NB4 (cell line): Measurements from ENCODE around the gene IGFBP5.

Experiments
- DNase-seq: peaks from one replicate; pipeline ENCODE4 v3.0.0; 2010; ENCODE audit warnings: low read depth
- H3K4me3 ChIP-seq: one replicate; pipeline ENCODE4 v1.5.1; 2011; ENCODE audit warnings: mild to moderate bottlenecking, low read depth, low read length, moderate library complexity
- CTCF ChIP-seq: IDR thresholded peaks from one replicate; pipeline ENCODE4 v1.5.1; 2012; ENCODE audit warnings: low read depth, low read length
- MYC ChIP-seq: IDR thresholded peaks from 2 replicates; pipeline ENCODE4 v1.6.1; 2011; ENCODE audit warnings: low read depth, low read length
- POLR2A ChIP-seq: IDR thresholded peaks from 2 replicates; pipeline ENCODE4 v1.6.1; 2011; ENCODE audit warnings: mild to moderate bottlenecking; ENCODE audit not compliant: insufficient read length; ENCODE audit errors: extremely low read depth
- TF ChIP-seq, protein P1 (sequence below): IDR thresholded peaks from 2 replicates; pipeline ENCODE4 v1.6.1; 2011; ENCODE audit warnings: low read depth, low read length

The IGFBP5 gene

GRCh38 chr2:216711348-216711747, 16.0 kb upstream of the IGFBP5 start:
- H3K4me3 ChIP-seq, result no peak overlapping the region
- no peak for DNase-seq
- TF ChIP-seq, protein P1, sequence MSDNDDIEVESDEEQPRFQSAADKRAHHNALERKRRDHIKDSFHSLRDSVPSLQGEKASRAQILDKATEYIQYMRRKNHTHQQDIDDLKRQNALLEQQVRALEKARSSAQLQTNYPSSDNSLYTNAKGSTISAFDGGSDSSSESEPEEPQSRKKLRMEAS, result no peak
- TF ChIP-seq MYC (no peak), CTCF (no peak)

- DNase-seq, result no peak
- no peak for TF ChIP-seq CTCF
- TF ChIP-seq, protein P1, result no peak
- no peak for TF ChIP-seq POLR2A
- no peak overlapping the region for H3K4me3 ChIP-seq
These were observed 15.4 kb upstream of the IGFBP5 start for GRCh38 chr2:216710551-216711301.

DNA sequence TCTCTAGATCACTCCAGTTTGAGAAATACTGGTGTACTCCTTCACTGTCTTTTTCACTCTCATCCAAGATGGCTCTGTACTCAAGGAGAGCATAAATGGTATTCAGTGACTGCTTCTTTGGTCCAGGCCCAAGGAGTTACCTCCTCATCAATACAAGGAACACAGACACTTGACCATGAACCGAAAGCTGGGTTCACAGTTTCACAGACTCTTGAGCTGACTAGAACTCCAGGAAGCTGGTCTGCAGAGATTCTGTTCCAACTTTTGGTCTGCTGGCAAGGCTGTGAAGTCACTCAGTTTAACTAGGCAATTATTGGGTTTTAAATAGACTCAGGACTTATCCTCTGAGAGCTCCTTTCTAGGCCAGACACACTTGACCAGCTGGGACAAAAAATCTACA, 7.4 kb upstream of the IGFBP5 start:
- TF ChIP-seq, protein P1, result no peak
- TF ChIP-seq CTCF (no peak), MYC (no peak), POLR2A (no peak)
- H3K4me3 ChIP-seq, result no peak overlapping the region
- DNase-seq, result no peak

GRCh38 chr2:216701544-216701943, 6.2 kb upstream of the IGFBP5 start:
- H3K4me3 ChIP-seq, result no peak overlapping the region
- TF ChIP-seq, protein P1, result no peak
- no peak for TF ChIP-seq POLR2A
- no peak for TF ChIP-seq MYC
- TF ChIP-seq CTCF, result no peak
- no peak for DNase-seq

DNA sequence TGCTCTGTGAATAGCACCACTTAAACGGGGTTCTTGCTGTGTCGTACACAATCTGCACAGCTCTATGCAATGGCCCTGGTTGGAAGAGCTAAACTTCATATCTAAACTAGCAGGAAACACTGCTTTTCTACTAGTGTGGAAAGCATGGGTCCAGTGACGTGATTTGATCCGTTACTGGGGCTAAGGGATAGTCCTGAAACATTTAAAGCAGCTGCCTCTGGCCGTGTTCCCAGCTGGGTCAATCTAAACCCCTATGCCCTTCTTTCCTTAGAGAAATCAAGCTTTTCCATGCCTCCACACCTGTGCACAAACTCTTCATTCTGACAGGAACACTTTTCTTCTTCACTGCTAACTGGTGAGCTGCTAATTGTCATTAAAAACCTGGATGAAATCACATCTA, 5.4 kb upstream of the IGFBP5 start:
- no peak overlapping the region for H3K4me3 ChIP-seq
- DNase-seq, result no peak
- TF ChIP-seq, protein P1, result no peak
- TF ChIP-seq CTCF, result no peak
- TF ChIP-seq POLR2A, result no peak
- no peak for TF ChIP-seq MYC
